SK-N-SH (cell line): Measurements from ENCODE around the gene RNF130. TPM values are rescaled to one million over a fixed set of nuclear protein-coding genes. Genes with fewer than 3 reads are reported as not detected.
A peak's percentile ranks its signal among the peaks of the same experiment; 100 is the strongest.
"Not testable (repeated sequence)": the region's sequence is repeated elsewhere in the genome, so short reads cannot be mapped to it uniquely, and the experiment has no call there.

Source experiments
- CTCF ChIA-PET: fragments of 300-600, 350-600 bp; formaldehyde crosslinking; extraction: SDS; loops from one replicate; lab custom pipeline; 2021; lab: Yijun Ruan, JAX
- POLR2A ChIA-PET: fragments of 350-600 bp; sonication (Branson Sonifier 250); formaldehyde crosslinking; extraction: SDS; loops from one replicate; lab custom pipeline; 2020; ENCODE audit warnings: antibody characterized with exemption, inconsistent platforms; lab: Yijun Ruan, JAX
- DNase-seq: peaks from one replicate; pipeline ENCODE4 v3.0.0; 2012
- H2AFZ ChIP-seq: fragments of 200-600 bp; sonication (generic); 2 replicates; pipeline ENCODE4 v1.8.1; 2016; ENCODE audit warnings: antibody characterized with exemption, mild to moderate bottlenecking, low read depth
- H3F3A ChIP-seq: fragments of 200-600 bp; sonication (generic); replicated peaks from 2 replicates; pipeline ENCODE3; 2016; ENCODE audit warnings: antibody characterized with exemption, mild to moderate bottlenecking; ENCODE audit not compliant: insufficient read depth
- H3K27ac ChIP-seq, 2 experiments: fragments of 200-500 bp in 1 of 2; fragments of 200-600 bp in 1 of 2; sonication (Bioruptor generic) in 1 of 2; sonication (generic), shearing (Covaris generic) in 1 of 2; 2 replicates each; pipeline versions ENCODE4 v1.5.1 to v1.6.1; 2014 to 2016; ENCODE audit warnings: low read depth in 2 of 2, inconsistent platforms in 1 of 2, low read length in 1 of 2, mild to moderate bottlenecking in 1 of 2, mixed read lengths in 1 of 2
- H3K27me3 ChIP-seq: fragments of 200-600 bp; sonication (generic), shearing (Covaris generic); 2 replicates; pipeline ENCODE4 v1.6.1; 2016; ENCODE audit warnings: mixed run types; ENCODE audit not compliant: insufficient read depth
- H3K36me3 ChIP-seq, 2 experiments: fragments of 200-500 bp in 1 of 2; fragments of 200-600 bp in 1 of 2; sonication (Bioruptor generic) in 1 of 2; sonication (generic) in 1 of 2; replicated peaks in 1 of 2; 2 replicates each; pipeline versions ENCODE3 to v1.5.1; 2014 to 2016; ENCODE audit warnings: low read length in 1 of 2, mild to moderate bottlenecking in 1 of 2; ENCODE audit not compliant: insufficient read depth in 2 of 2, control insufficient read depth in 1 of 2
- H3K4me1 ChIP-seq, 2 experiments: fragments of 200-500 bp in 1 of 2; fragments of 200-600 bp in 1 of 2; sonication (Bioruptor generic) in 1 of 2; sonication (generic), shearing (Covaris generic) in 1 of 2; 2 replicates each; pipeline versions ENCODE4 v1.5.1 to v1.6.1; 2014 to 2016; ENCODE audit warnings: low read depth in 1 of 2, low read length in 1 of 2, mixed run types in 1 of 2; ENCODE audit not compliant: insufficient read depth in 2 of 2, control insufficient read depth in 1 of 2
- H3K4me2 ChIP-seq: fragments of 200-600 bp; sonication (generic), shearing (Covaris generic); 2 replicates; pipeline ENCODE4 v1.6.1; 2017; ENCODE audit warnings: mixed run types
- H3K4me3 ChIP-seq, 2 experiments: fragments of 200-500 bp in 1 of 2; fragments of 200-600 bp in 1 of 2; sonication (Bioruptor generic) in 1 of 2; sonication (generic), shearing (Covaris generic) in 1 of 2; 2 replicates each; pipeline versions ENCODE4 v1.5.1 to v1.8.1; 2014 to 2016; ENCODE audit warnings: low read depth in 2 of 2, inconsistent platforms in 1 of 2, low read length in 1 of 2, mild to moderate bottlenecking in 1 of 2, mixed read lengths in 1 of 2, moderate library complexity in 1 of 2
- H3K79me2 ChIP-seq: fragments of 200-600 bp; sonication (generic); 2 replicates; pipeline ENCODE4 v1.8.1; 2017; ENCODE audit warnings: mild to moderate bottlenecking; ENCODE audit not compliant: insufficient read depth
- H3K9ac ChIP-seq: fragments of 200-600 bp; sonication (generic); 2 replicates; pipeline ENCODE4 v1.6.1; 2017; ENCODE audit warnings: mixed run types
- H3K9me2 ChIP-seq: fragments of 200-600 bp; sonication (generic); 2 replicates; pipeline ENCODE4 v1.6.1; 2017; ENCODE audit warnings: mixed run types
- H3K9me3 ChIP-seq: fragments of 200-600 bp; sonication (generic); 2 replicates; pipeline ENCODE4 v1.6.1; 2017; ENCODE audit warnings: mixed run types, mild to moderate bottlenecking, moderate library complexity
- H4K20me1 ChIP-seq: fragments of 200-600 bp; sonication (generic); 2 replicates; pipeline ENCODE4 v1.6.1; 2017; ENCODE audit warnings: mild to moderate bottlenecking, mixed run types; ENCODE audit not compliant: insufficient read depth
- CHD2 ChIP-seq: fragments of 150-350 bp; IDR thresholded peaks from 2 replicates; pipeline ENCODE4 v1.6.1; 2018; ENCODE audit warnings: low read length; ENCODE audit not compliant: partially characterized antibody
- CTCF ChIP-seq: fragments of 200-600 bp; sonication (generic); IDR thresholded peaks from 2 replicates; pipeline ENCODE4 v1.6.1; 2017; ENCODE audit warnings: antibody characterized with exemption, mild to moderate bottlenecking, moderate library complexity
- ELF1 ChIP-seq: IDR thresholded peaks from 2 replicates; pipeline ENCODE4 v1.4.0; 2012
- EP300 ChIP-seq, 2 experiments: IDR thresholded peaks; 2 replicates each; pipeline versions ENCODE4 v1.4.0 to v1.6.1; 2012; ENCODE audit warnings: borderline replicate concordance in 1 of 2, low read depth in 1 of 2, low read length in 1 of 2
- FOXJ3 ChIP-seq: sonication (generic); formaldehyde crosslinking; IDR thresholded peaks from 2 replicates; pipeline ENCODE4 v1.5.1; 2020; ENCODE audit warnings: mild to moderate bottlenecking, missing genetic modification reagents
- FOXM1 ChIP-seq: IDR thresholded peaks from 2 replicates; pipeline ENCODE4 v1.4.0; 2012; ENCODE audit warnings: low read depth, mild to moderate bottlenecking
- JUND ChIP-seq: IDR thresholded peaks from 2 replicates; pipeline ENCODE4 v1.4.0; 2012
- MAX ChIP-seq: IDR thresholded peaks from 2 replicates; pipeline ENCODE4 v1.4.0; 2012; ENCODE audit warnings: low read depth
- MXI1 ChIP-seq: IDR thresholded peaks from 2 replicates; pipeline ENCODE4 v1.6.1; 2012; ENCODE audit warnings: mild to moderate bottlenecking, low read depth, low read length, improper control_type of control experiment
- NFIC ChIP-seq: IDR thresholded peaks from 2 replicates; pipeline ENCODE4 v1.4.0; 2012; ENCODE audit warnings: borderline replicate concordance
- POLR2AphosphoS5 ChIP-seq: IDR thresholded peaks from 2 replicates; pipeline ENCODE4 v1.6.1; 2012; ENCODE audit warnings: low read depth, low read length
- RAD21 ChIP-seq: IDR thresholded peaks from 2 replicates; pipeline ENCODE4 v1.6.1; 2012; ENCODE audit warnings: mild to moderate bottlenecking, low read length
- RCOR1 ChIP-seq: fragments of 150-350 bp; IDR thresholded peaks from 2 replicates; pipeline ENCODE4 v1.6.1; 2017; ENCODE audit warnings: antibody characterized with exemption, low read length
- REST ChIP-seq: IDR thresholded peaks from 2 replicates; pipeline ENCODE4 v1.6.1; 2012; ENCODE audit warnings: mild to moderate bottlenecking, low read depth, low read length, moderate library complexity
- SIN3A ChIP-seq: IDR thresholded peaks from 2 replicates; pipeline ENCODE4 v1.6.1; 2012; ENCODE audit warnings: low read depth, mild to moderate bottlenecking, low read length, moderate library complexity, borderline replicate concordance
- SMC3 ChIP-seq: IDR thresholded peaks from 2 replicates; pipeline ENCODE4 v1.6.1; 2012; ENCODE audit warnings: low read depth, low read length, improper control_type of control experiment
- TAF1 ChIP-seq: IDR thresholded peaks from 2 replicates; pipeline ENCODE4 v1.6.1; 2012; ENCODE audit warnings: low read depth, mild to moderate bottlenecking, low read length, moderate library complexity, borderline replicate concordance
- USF1 ChIP-seq: IDR thresholded peaks from 2 replicates; pipeline ENCODE4 v1.4.0; 2012; ENCODE audit warnings: low read depth, borderline replicate concordance
- WGBS: methylation state at CpG from one replicate; pipeline ENCODE4 v1.1.6; 2017; ENCODE audit warnings: low lambda C conversion rate; 5-methylcytosine and 5-hydroxymethylcytosine counted together
- polyA plus RNA-seq, 3 experiments: library from polyadenylated mRNA; depleted of rRNA; stranded (reverse); fragments of >200 nt; gene quantifications; 2 replicates each; pipeline ENCODE4 v1.2.3, GENCODE V29; 2012

The RNF130 gene
- polyA plus RNA-seq, 1 of the 3 experiments (the other 2 are of a cell fraction), result 41.4 TPM

GRCh38 chr5:180090098-180090768 is 18.7 kb upstream of the RNF130 start:
- ChIA-PET POLR2A (no interaction called here), CTCF (interaction anchor here (0.6 to 2.9 kb wide), 10 partner anchors 9 to 228 kb away, joined by 3 to 22 read pairs (median 4); partner anchors contain the start of genes RNF130 and TBC1D9B)
- H2AFZ ChIP-seq, result peak overlapping the region; percentile 99
- peak overlapping the region; percentile 70 for H3K9ac ChIP-seq
- peaks cover 0 to 5% of the 10 kb centered on the region in 2 experiments; a peak in 1 of 4 replicates for H3K4me1 ChIP-seq
- WGBS, result 6% methylated on average over 44 of the region's 58 CpGs
- peaks cover 3% of the 10 kb centered on the region for H3F3A ChIP-seq
- H3K27me3 ChIP-seq, result no peaks in the 10 kb centered on the region
- H3K4me3 ChIP-seq, result peak overlapping the region; percentile 49 to 64
- no peaks in the 10 kb centered on the region for H3K36me3 ChIP-seq
- no peaks in the 10 kb centered on the region for H3K9me3 ChIP-seq
- no peaks in the 10 kb centered on the region for H3K9me2 ChIP-seq
- no peaks in the 10 kb centered on the region for H3K79me2 ChIP-seq
- H4K20me1 ChIP-seq, result no peaks in the 10 kb centered on the region
- peak overlapping the region; percentile 85 for H3K4me2 ChIP-seq
- no peak overlapping the region for H3K27ac ChIP-seq
- TF ChIP-seq RCOR1 (0 out of 2 replicates have a peak, but pooled peaks have one; percentile 28), POLR2AphosphoS5 (peak; percentile 36; the same call in 1 of the 2 replicates), USF1 (no peak), NFIC (no peak), CTCF (peak; percentile 90), JUND (no peak), FOXJ3 (no peak), ELF1 (no peak), EP300 (IDR thresholded peaks at IDR 0.05; ENCODE audit: borderline replicate concordance in 1 of 2, low read depth in 1 of 2, low read length in 1 of 2) (no peak; a peak in 1 of 4 replicates), SIN3A (0 out of 2 replicates have a peak, but pooled peaks have one; percentile 49), SMC3 (peak; percentile 66), TAF1 (0 out of 2 replicates have a peak, but pooled peaks have one; percentile 33), REST (no peak), FOXM1 (no peak), CHD2 (peak; percentile 87), MXI1 (no peak), RAD21 (peak; percentile 65), MAX (no peak)
- peak; percentile 92 for DNase-seq

GRCh38 chr5:180089628-180090027 is 18.1 kb upstream of the RNF130 start:
- POLR2A ChIA-PET, H3K9ac ChIP-seq: not testable (repeated sequence)

More at GRCh38 chr5:180089628-180090027, 18.1 kb upstream of the RNF130 start:
- WGBS, result 81% methylated on average over 18 of the region's 18 CpGs
- DNase-seq, H3F3A ChIP-seq, H3K9me2 ChIP-seq, H4K20me1 ChIP-seq, H3K36me3 ChIP-seq, H3K9me3 ChIP-seq, H3K27ac ChIP-seq, H3K4me1 ChIP-seq, H3K79me2 ChIP-seq, H3K27me3 ChIP-seq: not testable (repeated sequence)
- Histone ChIP-seq H2AFZ (peak overlapping the region; percentile 99; the same call in 1 of the 2 replicates), H3K4me2 (peak overlapping the region; percentile 85; the same call in 1 of the 2 replicates), H3K4me3 (peak overlapping the region in 1 of 2 experiments; percentile 49; a peak in 3 of 4 replicates)
- CTCF ChIA-PET, result interaction anchor here (0.6 to 2.9 kb wide), 7 partner anchors 9 to 223 kb away, joined by 3 to 22 read pairs (median 5); partner anchors contain the start of genes RNF130 and TBC1D9B
